Thoracic aorta (tissue), 2 donors: ENCODE measurements around the gene DNAJB12. TPM values are rescaled to one million over a fixed set of nuclear protein-coding genes. Genes with fewer than 3 reads are reported as not detected.
"Not testable (repeated sequence)": the region's sequence is repeated elsewhere in the genome, so short reads cannot be mapped to it uniquely, and the experiment has no call there.

Source experiments
- ATAC-seq: fragments of 150-250 bp; one replicate; pipeline ENCODE4 v1.8.0; 2017; ENCODE audit warnings: low read depth; ENCODE audit not compliant: insufficient number of reproducible peaks, low FRiP score
- DNase-seq: peaks from one replicate; pipeline ENCODE4 v3.0.0-alpha.2; 2020; ENCODE audit warnings: low spot score
- H3K27ac ChIP-seq, 2 donors: fragments of 200-600 bp; sonication (generic); 1 replicate in 1 of 2; 2 replicates in 1 of 2; pipeline ENCODE4 v1.5.1; 2016; ENCODE audit warnings: mild to moderate bottlenecking in 2 of 2, moderate library complexity in 2 of 2
- H3K27me3 ChIP-seq: fragments of 200-600 bp; sonication (generic); replicated peaks from 2 replicates; pipeline ENCODE4 v1.6.0; 2016; ENCODE audit warnings: mild to moderate bottlenecking; ENCODE audit not compliant: insufficient read depth
- H3K36me3 ChIP-seq: fragments of 200-600 bp; sonication (generic); one replicate; pipeline ENCODE4 v1.5.1; 2016
- H3K4me1 ChIP-seq, 2 donors: fragments of 200-600 bp; sonication (generic); 1 replicate in 1 of 2; 2 replicates in 1 of 2; pipeline versions ENCODE4 v1.5.1 to v1.6.0; 2016; ENCODE audit warnings: low read depth in 2 of 2, mild to moderate bottlenecking in 1 of 2; ENCODE audit not compliant: control insufficient read depth in 1 of 2
- H3K4me3 ChIP-seq: fragments of 200-600 bp; sonication (generic); 2 replicates; pipeline ENCODE4 v1.5.1; 2016; ENCODE audit warnings: mild to moderate bottlenecking
- H3K9me3 ChIP-seq: fragments of 200-600 bp; sonication (generic); 2 replicates; pipeline ENCODE4 v1.5.1; 2016
- CTCF ChIP-seq: fragments of 200-600 bp; sonication (generic); IDR thresholded peaks from one replicate; pipeline ENCODE4 v1.5.1; 2019; ENCODE audit warnings: antibody characterized with exemption
- total RNA-seq, 2 donors: library from RNA; depleted of rRNA; stranded (reverse); fragments of >200 nt; gene quantifications; one replicate each; pipeline versions ENCODE4 v1.1.0 to v1.2.3, GENCODE V29; 2016

Gene DNAJB12
- total RNA-seq, 2 donors from 2014 or later, result 33.3 to 39.5 TPM

DNA sequence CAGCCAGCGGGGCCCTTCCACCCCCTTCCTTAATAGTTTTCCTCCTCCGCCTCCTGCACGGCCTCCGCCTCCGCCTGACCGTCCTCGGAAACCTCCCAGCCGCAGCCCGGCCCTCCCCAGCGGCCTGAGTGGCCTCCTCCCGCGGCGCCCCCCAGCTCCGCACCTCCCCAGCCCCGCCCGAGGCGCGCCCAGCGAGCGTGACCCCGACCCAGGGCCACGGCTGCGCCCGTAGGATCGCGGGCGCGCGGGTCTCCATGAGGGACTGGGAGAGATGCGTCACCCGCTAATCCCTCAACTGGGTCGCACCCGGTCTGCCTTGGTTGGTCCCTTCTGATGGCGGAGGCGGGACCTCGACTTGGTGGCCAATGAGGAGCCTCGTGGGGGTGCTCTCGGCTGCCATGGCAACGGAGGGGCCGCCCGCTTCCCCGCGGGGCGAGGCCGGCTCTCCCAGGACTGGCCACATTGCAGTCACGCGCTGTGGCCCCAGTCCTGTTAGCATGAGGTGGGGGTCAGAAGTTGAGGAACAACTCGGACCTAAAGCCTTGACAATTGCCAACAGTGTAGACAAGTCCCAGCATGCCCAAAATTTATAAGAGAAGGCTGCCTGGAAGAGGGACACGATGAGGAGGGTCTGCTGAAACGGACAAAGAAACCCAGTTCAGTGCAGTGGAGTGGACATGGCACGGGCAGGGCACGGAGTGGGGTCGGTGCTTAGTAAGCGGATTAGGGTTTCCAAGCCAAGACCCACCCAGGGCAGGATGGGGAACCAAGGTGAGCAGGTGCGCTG is 56.7 kb downstream of the DNAJB12 start:
- Histone ChIP-seq H3K9me3 (no peaks in the 10 kb centered on the region), H3K27me3 (no peaks in the 10 kb centered on the region), H3K36me3 (no peaks in the 10 kb centered on the region), H3K4me1 (peaks cover 0 to 18% of the 10 kb centered on the region in 2 donors), H3K4me3 (peak overlapping the region; percentile 84), H3K27ac (peak overlapping the region; percentile 94 to 95)
- ATAC-seq, result peak; percentile 91
- DNase-seq, result peak; percentile 99
- TF ChIP-seq CTCF, result no peak

- peak; percentile 78 for DNase-seq
- Histone ChIP-seq H3K4me3 (peak overlapping the region; percentile 84), H3K36me3 (no peaks in the 10 kb centered on the region), H3K4me1 (peaks cover 0 to 18% of the 10 kb centered on the region in 2 donors), H3K27ac (peak overlapping the region; percentile 94 to 95), H3K27me3 (no peaks in the 10 kb centered on the region), H3K9me3 (no peaks in the 10 kb centered on the region)
- peak; percentile 75 for ATAC-seq
- no peak for TF ChIP-seq CTCF
Measured at GRCh38 chr10:72297281-72297804, 57.4 kb downstream of the DNAJB12 start.

DNA sequence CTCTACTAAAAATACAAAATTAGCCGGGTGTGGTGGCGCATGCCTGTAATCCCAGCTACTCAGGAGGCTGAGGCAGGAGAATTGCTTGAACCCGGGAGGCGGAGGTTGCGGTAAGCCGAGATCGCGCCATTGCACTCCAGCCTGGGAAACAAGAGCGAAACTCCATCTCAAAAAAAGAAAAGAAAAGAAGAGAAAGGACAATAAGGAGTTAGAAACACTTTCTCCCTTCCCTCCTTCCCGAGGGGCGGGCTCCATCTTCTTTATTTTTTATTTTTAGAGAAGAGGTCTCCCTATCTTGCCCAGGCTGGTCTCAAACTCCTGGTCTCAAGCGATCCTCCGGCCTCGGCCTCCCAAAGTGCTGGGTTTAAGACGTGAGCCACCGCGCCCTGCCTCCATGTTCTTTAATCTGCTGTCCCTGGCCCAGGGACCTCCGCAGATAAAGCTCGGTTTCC is 57.9 kb downstream of the DNAJB12 start:
- ATAC-seq, H3K36me3 ChIP-seq, H3K27me3 ChIP-seq, DNase-seq, H3K9me3 ChIP-seq: not testable (repeated sequence)
- H3K4me1 ChIP-seq, result peaks cover 0 to 18% of the 10 kb centered on the region in 2 donors
- H3K27ac ChIP-seq, result peak overlapping the region; percentile 94 to 95
- peak overlapping the region; percentile 84 for H3K4me3 ChIP-seq

- DNase-seq, result no peak
- no peaks in the 10 kb centered on the region for H3K27me3 ChIP-seq
- H3K4me3 ChIP-seq, result no peak overlapping the region
- H3K36me3 ChIP-seq, result no peaks in the 10 kb centered on the region
- H3K27ac ChIP-seq, result no peak overlapping the region
- no peak for ATAC-seq
- H3K9me3 ChIP-seq, result no peaks in the 10 kb centered on the region
- no peak for TF ChIP-seq CTCF
- peaks cover 0 to 18% of the 10 kb centered on the region in 2 donors for H3K4me1 ChIP-seq
Measured at GRCh38 chr10:72295330-72295910, 59.3 kb downstream of the DNAJB12 start.

GRCh38 chr10:72292223-72292691 is 62.5 kb downstream of the DNAJB12 start:
- ATAC-seq (no peak), DNase-seq (no peak)
- Histone ChIP-seq H3K36me3 (no peaks in the 10 kb centered on the region), H3K4me1 (peaks cover 0 to 12% of the 10 kb centered on the region in 2 donors), H3K9me3 (no peaks in the 10 kb centered on the region), H3K4me3 (no peak overlapping the region), H3K27me3 (no peaks in the 10 kb centered on the region), H3K27ac (no peak overlapping the region)
- TF ChIP-seq CTCF, result no peak
